ENCODE measurements around the gene CHD1L. TPM values are rescaled to one million over a fixed set of nuclear protein-coding genes. Genes with fewer than 3 reads are reported as not detected.

Gene CHD1L
- total and polyA plus RNA-seq, 7 experiments from 2014 or later: 19.3 to 53.9 (median 30.4) TPM

DNA sequence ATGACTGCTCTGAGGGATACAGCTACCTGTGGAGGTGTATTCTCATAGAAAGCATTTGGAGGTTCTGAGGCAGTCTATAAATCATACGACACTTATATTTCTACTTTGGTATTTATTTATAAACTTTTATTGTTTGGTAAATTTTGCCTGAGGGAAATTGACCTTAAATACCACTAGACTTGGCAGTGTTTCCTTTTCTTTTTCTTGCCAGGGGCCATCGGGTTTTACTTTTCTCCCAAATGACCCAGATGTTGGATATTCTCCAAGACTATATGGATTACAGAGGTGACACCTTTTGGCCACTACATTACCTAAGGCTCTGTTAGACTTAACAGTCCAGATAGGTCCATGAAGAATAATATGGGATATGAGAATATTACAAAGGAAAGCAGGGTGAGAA is 28.2 kb downstream of the CHD1L start:
- H3K4me1 Mint-ChIP-seq: peaks cover 0 to 6% (median 0%) of the 10 kb centered on the region in 7 donors
- DNase-seq (no peak), ATAC-seq (no peak)
- H3K27ac ChIP-seq (ENCODE audit: low read depth, low read length): no peak overlapping the region
- CTCF ChIA-PET: no interaction called here
- no peaks in the 10 kb centered on the region for H3K4me1 ChIP-seq (ENCODE audit: control insufficient read depth in 2 of 2, insufficient read depth in 2 of 2, low read length in 2 of 2)
- intact Hi-C loops (cut with micrococcal nuclease): loop anchor here (5.0 to 10.0 kb wide), 3 partner anchors 224 to 432 kb away; no protein-coding TSS in a partner anchor
- no peaks in the 10 kb centered on the region for H3K27me3 Mint-ChIP-seq
- H3K9me3 ChIP-seq (ENCODE audit: control insufficient read depth in 2 of 3, low read length in 3 of 3): no peaks in the 10 kb centered on the region
- H3K9me3 Mint-ChIP-seq: no peaks in the 10 kb centered on the region
- no peaks in the 10 kb centered on the region for H3K27me3 ChIP-seq (ENCODE audit: control insufficient read depth in 2 of 2, insufficient read depth in 2 of 2, low read length in 2 of 2)
- peaks cover 0 to 51% (median 3%) of the 10 kb centered on the region in 3 experiments for H3K36me3 ChIP-seq (ENCODE audit: control insufficient read depth in 2 of 3, insufficient read depth in 3 of 3, low read length in 3 of 3)
- no peak overlapping the region for H3K4me3 Mint-ChIP-seq
- no peak overlapping the region for H3K4me3 ChIP-seq (ENCODE audit: low read length)
- peak overlapping the region in 1 of 9 donors; percentile 10 for H3K27ac Mint-ChIP-seq
- peaks cover 19 to 67% (median 36%) of the 10 kb centered on the region in 5 donors for H3K36me3 Mint-ChIP-seq
- POLR2A ChIA-PET: no interaction called here

DNA sequence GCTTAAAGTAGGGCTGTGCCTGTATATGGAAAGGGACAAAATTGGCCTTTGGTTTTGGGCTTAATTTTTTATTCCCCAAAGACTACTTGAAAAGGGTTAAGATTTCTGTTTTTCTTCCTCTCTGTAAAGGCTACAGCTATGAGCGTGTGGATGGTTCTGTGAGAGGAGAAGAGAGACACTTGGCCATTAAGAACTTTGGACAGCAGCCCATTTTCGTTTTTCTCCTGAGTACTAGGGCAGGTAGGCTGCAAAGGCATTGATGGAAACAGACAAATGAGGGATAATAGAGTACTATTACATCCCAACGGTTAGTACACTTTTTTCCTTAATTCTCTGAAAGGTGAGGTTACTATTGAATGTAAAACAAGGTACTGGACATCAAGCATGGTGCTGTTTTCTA is 29.6 kb downstream of the CHD1L start:
- ATAC-seq (no peak), DNase-seq (no peak)
- H3K27me3 ChIP-seq (ENCODE audit: control insufficient read depth in 2 of 2, insufficient read depth in 2 of 2, low read length in 2 of 2): no peaks in the 10 kb centered on the region
- peaks cover 9 to 57% (median 11%) of the 10 kb centered on the region in 3 experiments for H3K36me3 ChIP-seq (ENCODE audit: control insufficient read depth in 2 of 3, insufficient read depth in 3 of 3, low read length in 3 of 3)
- POLR2A ChIA-PET: no interaction called here
- H3K9me3 Mint-ChIP-seq: no peaks in the 10 kb centered on the region
- H3K27ac Mint-ChIP-seq: no peak overlapping the region
- no peaks in the 10 kb centered on the region for H3K27me3 Mint-ChIP-seq
- no peak overlapping the region for H3K27ac ChIP-seq (ENCODE audit: low read depth, low read length)
- no peaks in the 10 kb centered on the region for H3K9me3 ChIP-seq (ENCODE audit: control insufficient read depth in 2 of 3, low read length in 3 of 3)
- no peak overlapping the region for H3K4me3 ChIP-seq (ENCODE audit: low read length)
- H3K4me1 ChIP-seq (ENCODE audit: control insufficient read depth in 2 of 2, insufficient read depth in 2 of 2, low read length in 2 of 2): no peaks in the 10 kb centered on the region
- H3K4me1 Mint-ChIP-seq: peaks cover 0 to 6% (median 0%) of the 10 kb centered on the region in 7 donors
- CTCF ChIA-PET: interaction anchor here (0.7 to 1.3 kb wide), 4 partner anchors 9 to 621 kb away, joined by 3 to 7 read pairs (median 4); no protein-coding TSS in a partner anchor
- intact Hi-C loops (cut with micrococcal nuclease): loop anchor here (2.0 to 10.0 kb wide), 4 partner anchors 119 to 430 kb away; no protein-coding TSS in a partner anchor
- no peak overlapping the region for H3K4me3 Mint-ChIP-seq
- H3K36me3 Mint-ChIP-seq: peaks cover 23 to 72% (median 42%) of the 10 kb centered on the region in 5 donors

DNA sequence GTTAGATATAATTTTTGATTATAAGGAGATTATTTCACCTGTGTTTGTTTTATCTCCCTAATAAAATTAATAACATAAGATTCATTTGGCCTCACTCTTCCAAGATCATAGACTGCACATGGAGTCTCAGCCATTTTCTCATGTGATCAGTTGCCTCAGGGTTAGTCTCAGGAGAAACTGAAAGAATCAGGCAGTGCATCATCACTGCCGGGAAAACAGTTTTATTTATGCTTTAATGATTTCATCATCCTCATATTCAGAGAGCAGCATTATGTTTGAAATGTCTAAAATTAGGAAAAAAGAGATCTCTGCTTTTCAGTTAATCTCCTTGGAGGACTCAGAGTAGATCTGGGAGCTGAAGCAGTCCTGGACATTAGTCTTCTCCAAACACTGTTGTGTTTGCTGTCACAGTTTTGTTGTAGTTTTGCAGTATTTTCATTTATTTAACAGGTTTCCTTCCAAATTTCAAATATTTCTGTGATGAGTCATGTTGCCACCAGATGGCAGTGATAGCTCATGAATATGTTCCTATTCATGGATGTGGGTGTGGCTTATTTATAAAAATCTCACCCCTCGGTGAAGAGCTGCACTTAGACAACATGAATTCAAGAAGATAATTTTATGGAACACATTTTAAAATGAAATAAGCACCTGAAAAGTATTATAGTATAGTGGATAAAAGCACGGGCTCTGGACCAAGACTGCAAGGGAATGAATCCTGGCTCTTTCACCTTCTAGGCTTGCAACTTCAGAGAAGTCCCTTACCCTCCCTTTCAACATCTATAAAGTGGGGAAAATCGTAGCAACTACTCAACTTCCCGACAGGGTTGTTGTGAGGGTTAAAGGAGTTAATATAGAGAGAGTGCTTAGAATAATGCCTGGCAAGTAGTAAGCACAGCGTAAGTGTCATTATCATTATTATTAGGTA is 31.2 kb downstream of the CHD1L start:
- H3K36me3 ChIP-seq (ENCODE audit: control insufficient read depth in 2 of 3, insufficient read depth in 3 of 3, low read length in 3 of 3): peaks cover 11 to 52% (median 12%) of the 10 kb centered on the region in 3 experiments

DNA sequence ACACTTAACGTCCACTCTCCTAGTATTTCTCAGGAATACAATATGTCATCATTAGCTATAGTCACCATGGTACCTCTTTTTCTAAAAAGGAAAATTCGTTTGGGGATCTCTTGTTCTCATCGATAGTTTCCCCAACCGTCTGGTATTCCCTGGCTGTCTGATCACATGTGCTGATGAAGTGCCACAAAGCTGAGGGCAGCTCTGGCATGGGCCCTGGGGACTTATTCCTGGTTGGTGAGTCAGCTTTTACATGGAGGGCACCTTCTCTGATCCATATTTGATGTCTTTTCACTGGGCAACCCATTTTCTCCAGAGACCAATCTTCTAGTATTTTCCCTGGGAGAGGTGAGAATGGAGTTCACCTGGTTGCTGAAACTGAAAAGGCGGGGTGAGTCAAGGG is 39.5 kb downstream of the CHD1L start:
- ATAC-seq: no peak
- ChIA-PET POLR2A (no interaction called here), CTCF (no interaction called here)
- no peak overlapping the region for H3K4me3 ChIP-seq (ENCODE audit: low read length)
- peaks cover 4 to 75% (median 19%) of the 10 kb centered on the region in 3 experiments for H3K36me3 ChIP-seq (ENCODE audit: control insufficient read depth in 2 of 3, insufficient read depth in 3 of 3, low read length in 3 of 3)
- H3K4me1 ChIP-seq (ENCODE audit: control insufficient read depth in 2 of 2, insufficient read depth in 2 of 2, low read length in 2 of 2): no peaks in the 10 kb centered on the region
- Mint-ChIP-seq H3K4me3 (no peak overlapping the region), H3K27ac (no peak overlapping the region), H3K27me3 (no peaks in the 10 kb centered on the region), H3K36me3 (peaks cover 23 to 61% (median 49%) of the 10 kb centered on the region in 5 donors), H3K4me1 (peaks cover 0 to 5% (median 0%) of the 10 kb centered on the region in 7 donors), H3K9me3 (peaks cover 0 to 2% (median 0%) of the 10 kb centered on the region in 11 donors)
- no peak overlapping the region for H3K27ac ChIP-seq (ENCODE audit: low read depth, low read length)
- H3K27me3 ChIP-seq (ENCODE audit: control insufficient read depth in 2 of 2, insufficient read depth in 2 of 2, low read length in 2 of 2): no peaks in the 10 kb centered on the region
- no peaks in the 10 kb centered on the region for H3K9me3 ChIP-seq (ENCODE audit: control insufficient read depth in 2 of 3, low read length in 3 of 3)
- DNase-seq: no peak
- intact Hi-C loops (cut with micrococcal nuclease): no loop called here

More for the DNA sequence above, 31.2 kb downstream of the CHD1L start:
- Histone ChIP-seq H3K4me3 (ENCODE audit: low read length) (no peak overlapping the region), H3K4me1 (ENCODE audit: control insufficient read depth in 2 of 2, insufficient read depth in 2 of 2, low read length in 2 of 2) (no peaks in the 10 kb centered on the region), H3K9me3 (ENCODE audit: control insufficient read depth in 2 of 3, low read length in 3 of 3) (no peaks in the 10 kb centered on the region), H3K27me3 (ENCODE audit: control insufficient read depth in 2 of 2, insufficient read depth in 2 of 2, low read length in 2 of 2) (no peaks in the 10 kb centered on the region), H3K27ac (ENCODE audit: low read depth, low read length) (no peak overlapping the region)
- no peak overlapping the region for H3K4me3 Mint-ChIP-seq
- H3K9me3 Mint-ChIP-seq: no peaks in the 10 kb centered on the region
- H3K27ac Mint-ChIP-seq: no peak overlapping the region
- intact Hi-C loops (cut with micrococcal nuclease): loop anchor here (2.0 to 10.0 kb wide), 5 partner anchors 117 to 619 kb away; no protein-coding TSS in a partner anchor
- DNase-seq (peak in 7 of 9 donors; percentile 12 to 57 (median 42)), ATAC-seq (peak; percentile 65)
- POLR2A ChIA-PET: no interaction called here
- peaks cover 18 to 66% (median 42%) of the 10 kb centered on the region in 5 donors for H3K36me3 Mint-ChIP-seq
- CTCF ChIA-PET: interaction anchor here (0.6 to 2.1 kb wide), 5 partner anchors 12 to 619 kb away, joined by 3 to 9 read pairs (median 4); no protein-coding TSS in a partner anchor
- peaks cover 0 to 6% (median 4%) of the 10 kb centered on the region in 7 donors for H3K4me1 Mint-ChIP-seq
- no peaks in the 10 kb centered on the region for H3K27me3 Mint-ChIP-seq

DNA sequence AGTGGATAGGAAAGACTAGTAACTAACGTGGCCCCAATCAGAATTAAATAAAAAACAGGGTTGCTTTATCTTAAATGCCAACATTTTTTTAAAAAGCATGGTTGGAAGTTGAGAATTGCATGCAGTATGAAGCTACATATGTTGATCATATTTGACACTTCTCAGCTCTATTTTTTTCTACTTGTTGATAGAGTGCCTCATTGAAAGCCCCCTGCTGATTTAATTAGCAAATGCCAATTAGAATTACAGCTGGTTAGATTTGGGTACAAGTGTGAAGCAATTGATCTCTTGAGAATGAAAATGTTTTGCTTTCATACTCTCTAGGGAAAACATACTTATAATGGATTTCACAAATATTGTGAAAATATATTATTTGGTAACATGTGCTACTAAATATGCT is 40.5 kb downstream of the CHD1L start:
- H3K4me3 Mint-ChIP-seq: no peak overlapping the region
- Histone ChIP-seq H3K36me3 (ENCODE audit: control insufficient read depth in 2 of 3, insufficient read depth in 3 of 3, low read length in 3 of 3) (peaks cover 0 to 79% (median 21%) of the 10 kb centered on the region in 3 experiments), H3K27me3 (ENCODE audit: control insufficient read depth in 2 of 2, insufficient read depth in 2 of 2, low read length in 2 of 2) (no peaks in the 10 kb centered on the region), H3K4me3 (ENCODE audit: low read length) (no peak overlapping the region), H3K4me1 (ENCODE audit: control insufficient read depth in 2 of 2, insufficient read depth in 2 of 2, low read length in 2 of 2) (no peaks in the 10 kb centered on the region), H3K27ac (ENCODE audit: low read depth, low read length) (no peak overlapping the region), H3K9me3 (ENCODE audit: control insufficient read depth in 2 of 3, low read length in 3 of 3) (no peaks in the 10 kb centered on the region)
- no peak overlapping the region for H3K27ac Mint-ChIP-seq
- peaks cover 30 to 62% (median 50%) of the 10 kb centered on the region in 5 donors for H3K36me3 Mint-ChIP-seq
- peaks cover 0 to 2% (median 0%) of the 10 kb centered on the region in 7 donors for H3K4me1 Mint-ChIP-seq
- H3K27me3 Mint-ChIP-seq: no peaks in the 10 kb centered on the region
- intact Hi-C loops (cut with micrococcal nuclease): no loop called here
- peaks cover 0 to 2% (median 0%) of the 10 kb centered on the region in 11 donors for H3K9me3 Mint-ChIP-seq
- ATAC-seq: no peak
- CTCF ChIA-PET: no interaction called here
- POLR2A ChIA-PET: no interaction called here
- DNase-seq: no peak

DNA sequence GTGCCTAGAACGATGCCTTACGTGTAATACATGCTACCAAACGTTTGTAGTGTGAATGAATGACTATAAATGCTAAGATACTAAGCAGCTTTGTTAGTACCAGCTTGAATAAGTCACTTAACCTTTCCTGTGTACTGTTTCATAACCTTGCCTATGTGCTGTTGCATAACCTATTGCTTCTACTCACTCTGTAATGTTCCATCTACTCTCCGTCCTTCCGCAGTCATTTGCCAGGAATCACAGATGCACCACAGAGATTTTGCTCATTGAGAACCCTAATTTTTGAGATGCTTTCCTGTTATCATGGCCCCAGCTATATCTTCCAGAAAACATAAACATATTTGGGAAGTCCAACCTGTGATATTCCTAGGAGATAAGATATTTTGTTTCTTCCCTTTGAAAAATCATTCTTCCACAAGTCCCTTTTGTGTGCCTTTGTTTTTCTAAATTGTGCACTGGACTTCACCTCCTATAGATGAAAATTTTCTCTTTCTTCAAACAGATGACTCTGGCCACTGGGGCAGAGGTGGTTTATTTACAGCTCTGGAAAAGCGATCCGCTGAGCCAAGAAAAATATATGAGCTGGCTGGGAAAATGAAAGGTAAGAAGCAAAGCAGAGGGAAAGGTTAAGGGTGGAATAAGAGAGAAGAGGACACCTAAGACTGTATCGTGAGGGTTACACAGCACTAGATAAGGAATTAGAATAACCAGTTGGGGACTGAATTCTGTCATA is 44.8 kb downstream of the CHD1L start:
- Mint-ChIP-seq H3K36me3 (peaks cover 45 to 98% (median 85%) of the 10 kb centered on the region in 5 donors), H3K27ac (no peak overlapping the region)

More for the DNA sequence above, 44.8 kb downstream of the CHD1L start:
- H3K9me3 Mint-ChIP-seq: peaks cover 0 to 2% (median 0%) of the 10 kb centered on the region in 11 donors
- Histone ChIP-seq H3K4me3 (ENCODE audit: low read length) (no peak overlapping the region), H3K4me1 (ENCODE audit: control insufficient read depth in 2 of 2, insufficient read depth in 2 of 2, low read length in 2 of 2) (no peaks in the 10 kb centered on the region), H3K9me3 (ENCODE audit: control insufficient read depth in 2 of 3, low read length in 3 of 3) (no peaks in the 10 kb centered on the region), H3K27me3 (ENCODE audit: control insufficient read depth in 2 of 2, insufficient read depth in 2 of 2, low read length in 2 of 2) (no peaks in the 10 kb centered on the region), H3K36me3 (ENCODE audit: control insufficient read depth in 2 of 3, insufficient read depth in 3 of 3, low read length in 3 of 3) (peaks cover 0 to 88% (median 19%) of the 10 kb centered on the region in 3 experiments), H3K27ac (ENCODE audit: low read depth, low read length) (no peak overlapping the region)
- H3K4me3 Mint-ChIP-seq: no peak overlapping the region
- ChIA-PET POLR2A (no interaction called here), CTCF (no interaction called here)
- H3K27me3 Mint-ChIP-seq: no peaks in the 10 kb centered on the region
- H3K4me1 Mint-ChIP-seq: peaks cover 0 to 4% (median 0%) of the 10 kb centered on the region in 7 donors
- DNase-seq (no peak), ATAC-seq (no peak)
- intact Hi-C loops (cut with micrococcal nuclease): no loop called here
